GM19468 (cell line): ENCODE measurements around the gene PGAP6.
"Not testable (repeated sequence)": the region's sequence is repeated elsewhere in the genome, so short reads cannot be mapped to it uniquely, and the experiment has no call there.

Source experiments
- ATAC-seq: cut with Tn5 transposase; IDR thresholded peaks from one replicate; pipeline ENCODE4 v1.9.1; 2021; ENCODE audit warnings: mild to moderate bottlenecking, moderate library complexity, moderate number of reproducible peaks; ENCODE audit not compliant: unreplicated experiment; ENCODE audit errors: extremely low read depth

The PGAP6 gene

DNA sequence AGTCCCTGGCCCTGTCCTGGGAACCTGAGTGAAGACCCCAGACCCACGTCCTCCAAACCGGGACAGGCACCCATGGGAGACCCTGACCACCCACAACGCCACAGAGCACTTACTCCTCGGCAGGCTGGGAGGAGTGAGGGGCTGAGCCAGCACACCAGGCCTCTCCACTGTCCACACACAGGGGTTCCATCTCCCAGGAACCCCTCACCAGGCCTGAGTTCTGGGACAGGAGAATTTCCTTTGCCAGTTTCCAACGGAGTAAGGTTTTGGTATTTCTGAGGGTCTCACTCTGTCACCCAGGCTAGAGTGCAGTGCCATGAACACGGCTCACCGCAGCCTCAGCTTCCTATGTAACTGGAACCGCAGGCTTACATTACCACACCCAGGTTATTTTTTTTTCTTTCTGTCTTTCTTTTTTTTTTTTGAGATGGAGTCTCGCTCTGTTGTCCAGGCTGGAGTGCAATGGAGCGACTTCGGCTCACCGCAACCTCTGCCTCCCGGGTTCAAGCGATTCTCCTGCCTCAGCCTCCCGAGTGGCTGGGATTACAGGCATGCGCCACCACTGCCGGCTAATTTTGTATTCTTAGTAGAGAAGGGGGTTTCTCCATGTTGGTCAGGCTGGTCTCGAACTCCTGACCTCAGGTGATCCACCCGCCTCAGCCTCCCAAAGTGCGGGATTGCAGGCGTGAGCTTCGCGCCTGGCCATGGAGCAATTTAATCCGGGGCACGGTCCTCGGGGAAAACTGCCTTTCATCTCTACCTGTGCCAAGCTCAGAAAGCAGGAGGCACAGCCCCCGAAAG lies 1.6 kb downstream of the PGAP6 start:
- ATAC-seq: no peak

DNA sequence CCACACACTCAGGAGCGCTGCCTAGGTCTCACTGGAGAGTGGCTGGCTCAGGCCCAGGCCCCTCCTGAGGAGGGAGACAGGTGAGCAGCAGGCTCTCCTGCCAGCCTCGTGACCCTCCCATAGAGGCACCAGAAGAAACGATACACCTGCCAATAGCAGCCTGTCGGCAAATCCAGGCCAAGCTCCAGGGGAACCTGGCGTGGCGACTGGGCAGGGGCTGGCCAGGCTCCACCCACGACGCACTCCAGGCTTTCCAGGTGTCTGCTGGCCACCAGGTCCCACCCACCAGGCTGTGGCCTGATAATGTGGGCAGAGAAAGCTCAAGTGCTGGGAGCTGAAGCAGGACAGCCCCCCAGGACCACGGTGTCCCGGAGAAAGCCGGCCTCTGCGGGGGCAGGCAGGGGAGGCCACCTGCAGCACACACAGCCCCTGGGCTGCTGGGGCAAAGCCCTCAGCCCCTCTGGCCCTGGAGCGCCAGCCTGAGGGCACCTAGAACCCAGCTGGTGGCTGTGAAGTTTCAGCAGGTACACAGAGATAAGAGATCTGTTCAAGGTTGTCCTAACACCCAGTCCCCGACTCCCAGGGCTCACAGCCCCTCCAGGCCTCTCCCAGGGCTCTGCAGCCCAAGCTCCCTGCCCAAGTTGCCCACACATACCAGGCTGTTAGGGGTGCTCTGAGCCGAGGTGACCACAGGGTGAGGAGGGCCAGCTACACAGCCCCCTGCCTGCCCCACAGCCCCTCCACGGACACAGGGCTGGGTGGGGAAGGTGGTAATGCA lies 2.4 kb downstream of the PGAP6 start:
- no peak for ATAC-seq

DNA sequence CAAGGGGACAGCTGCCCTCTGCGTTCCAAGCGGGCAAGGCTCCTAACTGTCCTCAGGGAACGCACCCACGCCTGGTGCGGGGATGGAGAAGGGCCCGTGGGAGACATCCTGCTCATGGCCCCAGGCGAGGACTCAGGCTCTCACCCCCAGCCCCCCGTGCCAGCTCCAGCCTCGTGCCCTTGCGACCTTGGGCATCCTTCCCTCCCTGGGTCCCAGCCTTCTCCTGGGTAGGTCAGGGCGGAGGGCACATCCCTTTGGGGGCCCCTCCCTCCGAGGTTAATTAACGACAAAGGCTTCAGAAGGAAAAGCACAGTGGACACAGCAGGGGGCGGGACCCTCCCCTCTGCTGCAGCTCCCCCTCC lies 3.0 kb downstream of the PGAP6 start:
- no peak for ATAC-seq

DNA sequence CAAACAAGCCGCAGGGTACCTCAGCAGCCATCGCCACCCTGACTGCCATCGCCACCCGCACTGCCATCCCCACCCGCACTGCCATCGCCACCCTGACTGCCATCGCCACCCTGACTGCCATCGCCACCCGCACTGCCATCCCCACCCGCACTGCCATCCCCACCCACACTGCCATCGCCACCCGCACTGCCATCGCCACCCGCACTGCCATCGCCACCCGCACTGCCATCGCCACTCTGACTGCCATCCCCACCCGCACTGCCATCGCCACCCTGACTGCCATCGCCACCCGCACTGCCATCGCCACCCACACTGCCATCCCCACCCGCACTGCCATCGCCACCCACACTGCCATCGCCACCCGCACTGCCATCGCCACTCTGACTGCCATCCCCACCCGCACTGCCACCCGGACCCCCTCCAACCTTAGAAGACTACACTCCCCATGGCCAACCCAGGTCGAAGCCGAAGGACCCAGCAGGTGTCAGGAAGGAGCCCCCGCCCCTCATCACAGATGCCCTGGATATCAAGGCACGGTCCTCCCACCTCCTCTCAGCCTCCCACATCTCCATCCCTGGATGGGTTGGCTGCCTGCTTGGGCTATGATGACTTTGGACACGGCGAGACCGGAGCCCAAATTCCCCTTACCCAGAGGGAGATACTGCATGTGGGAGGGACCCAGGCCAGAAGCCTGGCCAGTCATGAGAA lies 3.5 kb downstream of the PGAP6 start:
- ATAC-seq: not testable (repeated sequence)

DNA sequence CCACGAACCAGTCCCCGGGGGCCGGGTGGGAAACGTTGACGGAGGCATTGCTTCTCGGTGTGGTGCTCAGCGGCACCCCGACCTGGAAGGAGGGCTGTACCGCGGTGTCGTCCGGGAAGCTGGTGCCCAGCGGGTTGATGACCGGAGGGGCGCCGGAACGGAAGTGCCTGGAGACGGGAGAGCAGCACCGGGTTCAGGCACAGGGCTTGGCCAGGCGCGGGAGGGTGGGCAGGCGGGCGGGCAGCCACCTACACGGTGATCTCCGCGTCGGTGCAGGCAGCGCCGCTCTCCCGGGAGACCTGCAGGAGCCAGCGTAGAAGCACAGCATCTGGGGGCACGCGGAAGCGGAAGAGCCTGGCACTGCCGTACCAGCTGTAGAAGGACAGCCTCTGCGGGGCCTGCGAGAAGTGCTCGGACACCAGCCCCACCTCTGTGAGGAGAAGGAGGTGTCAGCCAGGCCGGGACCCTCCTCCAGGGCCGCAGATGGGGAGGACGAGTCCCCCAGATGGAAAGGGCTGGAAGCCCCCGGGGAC lies 4.3 kb downstream of the PGAP6 start:
- no peak for ATAC-seq

DNA sequence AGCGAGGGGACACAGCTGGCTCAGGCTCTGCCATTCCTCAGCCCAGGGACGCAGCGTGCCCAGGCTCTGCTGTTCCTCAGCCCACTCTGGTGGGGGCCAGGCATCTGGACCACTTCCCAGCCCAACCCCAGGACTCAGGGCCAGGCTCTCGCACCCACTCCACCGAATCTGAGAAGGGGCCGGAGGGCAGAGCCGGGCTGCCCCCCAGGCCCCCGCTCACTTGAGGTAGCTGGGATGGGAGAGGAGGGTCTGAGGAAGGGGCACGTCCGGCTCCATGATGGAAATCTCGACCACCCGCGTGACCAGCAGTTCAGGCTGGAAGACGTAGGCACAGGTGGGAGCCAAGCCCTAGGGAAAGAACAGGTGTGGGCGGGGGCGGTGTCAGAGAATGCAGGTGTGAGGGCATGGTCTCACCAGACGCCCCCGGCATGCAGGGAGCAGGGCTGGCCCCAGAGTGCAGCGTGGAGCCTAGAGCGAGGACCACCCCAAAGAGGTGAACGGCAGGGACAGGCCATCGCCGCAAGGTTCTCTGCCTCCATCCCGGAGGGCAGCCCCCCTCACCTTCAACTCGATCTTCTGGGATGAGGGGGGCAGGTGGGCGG lies 4.9 kb downstream of the PGAP6 start:
- ATAC-seq: no peak

DNA sequence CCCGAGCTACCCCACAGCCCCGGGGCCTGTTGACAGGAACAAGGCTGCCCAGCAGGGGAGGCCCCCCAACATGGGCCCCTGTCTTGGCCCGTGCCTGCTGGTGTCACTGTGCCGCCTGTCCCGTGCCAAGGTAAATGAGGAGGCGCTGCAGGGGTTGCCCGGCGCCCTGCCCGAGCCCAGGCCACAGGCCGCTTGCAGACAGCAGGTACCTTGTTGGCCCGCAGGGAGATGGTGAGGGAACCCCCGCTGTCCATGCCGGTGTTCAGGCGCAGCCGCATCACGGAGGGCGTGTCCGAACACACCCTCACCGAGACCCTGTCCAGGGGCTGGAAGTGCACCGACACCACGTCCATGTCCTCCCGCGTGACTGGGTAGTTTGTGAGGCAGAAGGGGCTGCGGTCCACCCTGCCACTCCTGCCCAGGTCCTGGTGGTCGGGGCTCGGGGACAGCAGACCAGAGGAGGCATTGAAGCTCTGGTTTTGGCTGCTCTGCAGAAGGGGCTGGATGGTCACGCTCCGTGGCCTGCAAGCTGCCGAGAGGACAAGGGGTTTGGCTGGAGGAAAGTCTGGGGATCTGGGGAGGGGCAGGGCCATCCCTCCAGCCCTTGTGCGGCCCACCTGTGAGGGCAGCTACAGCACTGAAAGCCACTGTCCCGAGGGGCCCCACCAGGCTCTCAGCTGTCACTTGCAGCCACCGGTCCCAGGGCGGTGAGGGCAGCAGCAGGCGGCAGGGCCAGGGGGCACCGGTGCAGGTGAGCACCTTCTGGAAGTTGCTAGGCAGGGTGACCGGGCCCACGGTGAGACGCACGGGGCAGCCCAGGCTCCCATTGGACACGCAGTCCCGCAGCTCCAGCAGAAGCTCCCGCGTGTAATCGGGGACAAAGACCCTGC lies 5.6 kb downstream of the PGAP6 start:
- no peak for ATAC-seq

DNA sequence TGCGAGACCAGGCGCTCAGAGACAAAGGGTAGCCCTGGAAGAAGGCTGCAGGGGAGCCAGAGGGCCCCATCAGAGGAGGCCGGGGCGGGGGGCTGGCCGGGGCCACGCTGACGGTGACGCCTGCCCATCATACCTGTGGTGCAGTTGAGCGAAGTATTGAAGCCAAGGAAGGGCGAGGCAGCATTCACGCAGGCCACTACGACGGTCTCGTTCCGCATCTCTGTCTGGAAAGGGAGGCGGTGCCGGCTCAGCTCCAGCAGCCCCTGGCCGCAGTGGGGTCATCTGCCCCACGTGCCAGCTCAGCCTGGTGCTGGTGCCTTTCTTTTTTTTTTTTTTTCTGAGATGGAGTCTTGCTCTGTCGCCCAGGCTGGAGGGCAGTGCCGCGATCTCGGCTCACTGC lies 6.6 kb downstream of the PGAP6 start:
- ATAC-seq: no peak

DNA sequence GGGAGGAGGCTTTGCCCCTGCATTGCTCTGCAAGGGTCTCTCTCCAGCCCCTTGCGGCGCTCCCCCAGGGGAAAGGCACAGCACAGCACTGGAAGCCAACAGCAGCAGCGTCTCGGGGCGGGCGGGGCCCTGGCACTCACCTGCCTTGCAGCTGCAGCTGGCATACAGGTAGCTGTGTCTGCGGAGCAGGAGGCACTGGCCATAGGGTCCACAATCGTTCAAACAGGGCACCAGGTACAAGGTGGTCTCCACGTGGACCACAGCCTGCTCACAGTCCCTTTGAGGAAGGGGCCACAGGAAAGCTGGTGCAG lies 7.2 kb downstream of the PGAP6 start:
- no peak for ATAC-seq

DNA sequence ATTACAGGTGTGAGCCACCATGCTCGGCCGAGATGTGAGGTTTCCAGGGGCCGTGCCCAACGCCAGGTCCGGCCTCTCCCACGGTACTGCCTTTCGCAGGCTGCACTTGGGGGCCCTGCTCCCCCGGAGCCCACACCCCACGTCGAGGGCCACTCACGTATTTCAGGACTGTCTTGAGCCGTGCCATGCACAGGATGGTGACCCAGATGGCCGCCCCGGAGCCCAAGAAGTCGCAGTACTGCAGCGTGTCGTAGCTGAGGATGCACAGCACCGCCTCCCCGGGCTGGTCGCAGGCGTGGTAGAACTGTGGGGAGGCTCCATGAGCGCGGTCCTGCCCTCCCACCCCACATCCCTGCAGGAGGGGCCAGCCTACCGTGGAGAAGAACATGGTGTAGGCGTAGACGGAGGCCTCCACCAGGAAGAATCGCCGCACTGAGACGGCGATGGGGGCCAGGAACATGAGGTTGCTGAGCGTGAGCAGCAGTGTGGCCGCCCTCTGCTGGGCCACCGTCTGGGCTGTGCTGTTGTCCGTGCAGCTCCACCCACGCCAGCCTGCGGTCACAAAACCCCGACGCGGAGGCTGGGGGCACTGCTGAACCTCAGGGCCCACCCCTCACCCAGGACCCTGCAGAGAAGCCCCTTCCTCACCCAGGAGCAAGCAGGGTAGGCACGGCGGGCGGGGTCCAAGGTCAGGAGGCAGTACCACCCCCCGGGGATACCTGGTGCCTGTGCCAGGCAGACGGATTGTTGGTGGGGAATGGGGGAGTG lies 7.7 kb downstream of the PGAP6 start:
- no peak for ATAC-seq

DNA sequence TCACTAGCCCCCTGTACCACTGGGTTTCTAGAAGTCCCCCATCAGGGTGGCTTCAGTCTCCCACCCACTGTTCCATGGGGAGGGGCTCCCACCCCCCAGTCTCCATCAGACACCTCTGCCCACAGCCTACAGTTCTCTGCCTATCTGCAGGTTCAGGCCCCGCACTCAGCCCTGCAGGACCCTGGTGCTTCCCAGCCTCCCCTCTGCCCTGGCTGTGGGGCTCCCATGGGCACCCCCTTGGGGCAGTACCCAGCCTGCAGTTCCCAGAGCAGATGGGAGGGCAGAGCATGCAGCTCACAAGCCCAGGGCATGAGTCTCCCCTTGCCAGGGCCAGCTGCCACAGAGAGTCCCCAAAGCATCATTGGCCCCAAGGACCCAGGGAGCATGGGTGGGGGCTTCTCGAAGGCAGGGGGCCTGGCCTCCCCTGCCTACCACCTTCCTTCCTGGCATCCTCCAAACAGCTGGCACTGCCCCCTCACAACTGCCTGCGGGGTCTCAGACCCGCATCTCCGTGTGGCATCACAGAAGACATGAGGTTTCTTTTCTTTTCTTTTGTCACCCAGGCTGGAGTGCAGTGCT lies 8.7 kb downstream of the PGAP6 start:
- no peak for ATAC-seq

DNA sequence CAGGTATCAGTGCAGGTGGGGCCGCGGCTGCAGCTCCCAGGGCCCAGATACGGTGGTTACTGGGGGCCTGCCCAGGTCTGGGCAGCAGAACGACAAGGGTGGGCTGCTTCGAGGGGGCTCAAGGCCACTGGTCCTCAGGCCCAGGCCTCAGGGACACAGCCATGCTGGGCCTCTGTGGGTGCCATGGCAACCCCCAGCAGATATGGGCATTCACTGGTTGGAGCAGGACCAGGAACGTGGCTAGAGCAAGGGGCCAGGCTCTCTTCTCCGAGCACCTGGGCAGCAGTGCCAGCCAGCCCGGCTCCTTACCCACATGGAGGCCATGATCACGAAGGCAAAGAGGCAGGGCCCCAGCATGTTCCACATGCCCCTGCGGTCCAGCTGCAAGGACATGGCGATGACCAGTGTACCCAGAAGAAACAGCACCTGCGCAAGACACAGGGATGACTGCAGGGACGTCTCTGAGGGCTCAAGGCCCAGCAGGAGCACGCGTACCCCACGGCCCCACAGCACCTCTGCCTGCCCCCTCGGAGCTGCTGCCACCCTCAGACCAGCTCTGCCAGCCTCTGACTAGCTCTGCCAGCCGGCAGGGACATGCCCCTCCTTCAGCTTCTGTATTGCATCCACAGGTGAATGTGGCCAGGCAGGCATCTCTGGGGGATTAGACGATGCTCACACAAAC lies 9.3 kb downstream of the PGAP6 start:
- no peak for ATAC-seq

DNA sequence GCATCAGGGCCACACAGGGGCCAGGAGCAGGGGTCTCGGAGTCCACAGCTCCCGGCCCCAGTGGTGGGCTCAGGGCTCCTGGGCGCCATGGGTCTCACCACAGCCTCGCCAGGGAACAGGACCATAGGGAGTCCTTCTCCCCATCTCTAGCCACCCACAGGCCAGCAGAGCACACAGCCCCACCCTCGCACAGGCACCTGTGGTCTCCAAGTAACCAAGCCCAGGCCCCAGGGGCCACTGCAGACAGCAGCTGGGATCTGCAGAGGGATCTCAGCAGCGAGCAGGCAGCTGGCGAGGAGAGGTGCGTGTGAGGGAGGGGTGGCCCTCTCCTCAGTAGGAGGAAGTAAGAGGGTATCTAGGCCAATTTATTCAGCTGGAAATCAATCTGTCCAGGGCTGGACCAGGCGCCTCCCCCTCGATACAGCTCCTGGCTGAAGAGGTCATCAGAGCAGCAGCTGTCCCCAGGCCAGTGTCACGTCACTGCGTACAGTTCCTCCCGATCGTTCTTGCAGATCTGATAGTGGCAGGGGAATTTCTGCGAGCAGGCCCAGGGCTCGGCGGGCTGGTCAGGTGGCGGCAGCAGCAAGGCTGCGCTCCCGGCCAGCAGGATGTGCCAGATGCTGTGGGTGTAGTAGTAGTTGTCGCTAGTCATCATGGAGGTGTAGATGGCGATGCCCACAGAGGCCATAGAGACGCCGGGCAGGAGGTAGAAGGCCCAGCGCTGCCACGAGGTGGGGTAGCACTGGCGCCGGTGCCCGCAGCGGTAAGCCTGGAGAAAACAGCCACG lies 10.1 kb downstream of the PGAP6 start:
- no peak for ATAC-seq

DNA sequence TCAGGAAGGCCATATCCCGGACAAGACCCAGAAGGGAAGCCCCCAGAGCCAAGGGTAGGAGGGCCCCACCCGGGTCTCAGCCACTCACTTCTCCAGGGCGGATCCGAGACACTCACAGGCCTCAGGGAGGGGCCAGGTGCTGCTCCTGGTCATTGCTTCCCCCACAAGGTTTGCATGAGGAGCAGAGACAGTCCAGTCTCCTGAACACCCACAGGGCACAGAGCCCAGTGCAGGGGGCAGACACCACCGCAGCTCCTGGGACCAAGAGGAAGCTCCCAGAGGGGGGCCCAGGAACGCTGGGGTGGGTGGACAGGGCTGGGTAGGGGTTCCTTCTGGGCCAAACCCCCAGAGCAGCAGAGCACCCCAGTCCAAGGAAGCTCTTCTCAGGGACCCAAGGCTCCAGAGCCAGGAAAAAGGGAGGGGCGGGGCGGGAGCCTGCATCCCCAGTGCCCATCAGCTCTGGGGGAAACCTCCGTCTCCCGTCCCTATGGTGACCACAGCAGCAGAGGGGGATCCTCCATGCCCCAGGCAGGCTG lies 10.7 kb downstream of the PGAP6 start:
- ATAC-seq: no peak

DNA sequence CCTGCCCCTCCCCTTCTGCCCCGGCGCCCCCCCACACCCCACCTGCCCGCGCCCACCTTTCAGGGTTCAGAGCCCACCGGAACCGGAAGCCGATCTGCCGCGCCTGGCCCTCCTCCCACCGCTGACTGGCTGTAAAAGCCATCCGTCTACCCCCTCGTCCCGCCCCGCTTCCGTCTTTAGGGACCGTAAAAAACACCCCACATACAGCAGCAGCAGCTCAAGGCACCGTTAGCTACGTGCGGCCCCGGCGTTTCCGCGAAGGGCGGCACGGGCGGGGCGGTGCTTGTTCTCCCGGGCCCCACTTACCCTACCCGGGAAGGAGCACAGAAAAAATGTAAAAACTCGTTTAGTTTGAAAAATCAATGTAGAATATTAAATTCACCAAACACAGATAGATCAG lies 11.3 kb downstream of the PGAP6 start, which contains the start of gene MRPL28:
TSS of gene MRPL28 (minus strand) at position 96 of the 400 bp plus-strand sequence. CDS start 320 bp downstream, outside the sequence.
- no peak for ATAC-seq

DNA sequence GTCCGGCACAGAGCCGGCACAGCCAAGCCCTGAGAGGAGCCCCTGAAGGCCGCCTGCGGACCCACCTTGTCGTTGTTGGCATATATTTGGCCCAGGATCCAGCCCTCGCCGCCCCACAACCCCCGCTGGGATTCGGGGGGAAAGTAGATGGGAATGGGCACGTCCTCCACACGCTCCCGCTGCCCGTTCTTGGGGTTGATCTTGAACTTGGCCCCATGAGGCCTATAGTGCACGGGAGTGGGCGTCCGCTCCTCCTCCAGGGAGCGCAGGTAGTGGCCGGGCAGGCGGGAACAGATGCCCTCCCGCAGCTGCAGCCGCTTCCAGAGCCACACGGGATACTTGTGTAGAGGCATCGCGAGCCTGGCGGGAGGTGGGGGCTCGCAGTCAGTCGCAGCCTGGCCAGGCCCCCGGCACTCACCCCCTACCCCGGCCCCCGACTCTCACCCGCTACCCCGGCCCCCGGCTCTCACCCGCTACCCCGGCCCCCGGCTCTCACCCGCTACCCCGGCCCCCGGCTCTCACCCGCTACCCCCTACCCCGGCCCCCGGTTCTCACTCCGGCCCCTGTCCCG lies 11.8 kb downstream of the PGAP6 start:
- ATAC-seq: no peak
